WTC11 (cell line): Measurements from ENCODE around the gene CLK2. TPM values are rescaled to one million over a fixed set of nuclear protein-coding genes. Genes with fewer than 3 reads are reported as not detected.

Experiments
- ATAC-seq: fragments of 200-7000 bp; cut with Tn5 transposase; 2 replicates; pipeline ENCODE4 v1.10.0; 2021; ENCODE audit warnings: mild to moderate bottlenecking, moderate library complexity
- CTCF ChIA-PET: fragments of 300-600 bp; sonication (Branson Sonifier 250); formaldehyde crosslinking; loops from one replicate; lab custom pipeline; 2021; ENCODE audit warnings: antibody characterized with exemption; lab: Charles Lee
- POLR2A ChIA-PET: fragments of 350-600 bp; sonication (Branson Sonifier 250); formaldehyde crosslinking; loops from one replicate; lab custom pipeline; 2021; ENCODE audit warnings: antibody characterized with exemption; lab: Charles Lee
- DNase-seq: peaks from one replicate; pipeline ENCODE4 v3.0.0; 2021; ENCODE audit warnings: low spot score
- H3K27ac Mint-ChIP-seq: 2 replicates; pipeline ENCODE4 v1.8.0; 2021; ENCODE audit warnings: mixed read lengths
- H3K27me3 Mint-ChIP-seq: 2 replicates; pipeline ENCODE4 v1.8.0; 2021; ENCODE audit warnings: low read depth, mild to moderate bottlenecking, moderate library complexity, mixed read lengths
- H3K36me3 Mint-ChIP-seq: 2 replicates; pipeline ENCODE4 v1.8.0; 2021; ENCODE audit warnings: mixed read lengths
- H3K4me1 Mint-ChIP-seq: 2 replicates; pipeline ENCODE4 v1.8.0; 2022; ENCODE audit warnings: mixed read lengths
- H3K4me3 Mint-ChIP-seq: 2 replicates; pipeline ENCODE4 v1.8.0; 2021; ENCODE audit warnings: mild to moderate bottlenecking, moderate library complexity, mixed read lengths
- H3K9me3 Mint-ChIP-seq: 2 replicates; pipeline ENCODE4 v1.8.0; 2021; ENCODE audit warnings: mixed read lengths
- ATF2 ChIP-seq: sonication (generic); formaldehyde crosslinking; IDR thresholded peaks from 2 replicates; pipeline ENCODE4 v1.8.1; 2022; ENCODE audit warnings: low read depth, missing genetic modification reagents, borderline replicate concordance
- CTCF ChIP-seq: fragments of 200-600 bp; IDR thresholded peaks from 2 replicates; pipeline ENCODE4 v1.8.0; 2022; ENCODE audit warnings: antibody characterized with exemption
- E2F1 ChIP-seq: sonication (generic); formaldehyde crosslinking; IDR thresholded peaks from 2 replicates; pipeline ENCODE4 v1.8.0; 2022; ENCODE audit warnings: mild to moderate bottlenecking, missing genetic modification reagents
- ERG ChIP-seq: fragments of 250-450 bp; sonication (Bioruptor Pico); IDR thresholded peaks from 2 replicates; pipeline ENCODE4 v1.8.0; 2021; ENCODE audit warnings: mild to moderate bottlenecking
- FOXP1 ChIP-seq: sonication (generic); formaldehyde crosslinking; IDR thresholded peaks from 2 replicates; pipeline ENCODE4 v1.8.0; 2022; ENCODE audit warnings: missing genetic modification reagents, mild to moderate bottlenecking, moderate library complexity, borderline replicate concordance
- GABPB1 ChIP-seq: sonication (generic); formaldehyde crosslinking; IDR thresholded peaks from 2 replicates; pipeline ENCODE4 v1.8.1; 2023; ENCODE audit warnings: mild to moderate bottlenecking, missing genetic modification reagents
- NFATC4 ChIP-seq: fragments of 250-450 bp; sonication (Bioruptor Pico); IDR thresholded peaks from 2 replicates; pipeline ENCODE4 v1.9.0; 2021; ENCODE audit warnings: mild to moderate bottlenecking
- NFYB ChIP-seq: sonication (generic); formaldehyde crosslinking; conservative IDR thresholded peaks from 2 replicates; pipeline ENCODE4 v1.8.0; 2022; ENCODE audit warnings: low read depth, missing genetic modification reagents
- SMAD3 ChIP-seq: sonication (generic); formaldehyde crosslinking; IDR thresholded peaks from 2 replicates; pipeline ENCODE4 v1.8.0; 2022; ENCODE audit warnings: missing genetic modification reagents, mild to moderate bottlenecking, borderline replicate concordance
- SP1 ChIP-seq: sonication (generic); formaldehyde crosslinking; conservative IDR thresholded peaks from 2 replicates; pipeline ENCODE4 v1.8.1; 2022; ENCODE audit warnings: missing genetic modification reagents
- ZNF396 ChIP-seq: fragments of 250-450 bp; sonication (Bioruptor Pico); IDR thresholded peaks from 2 replicates; pipeline ENCODE4 v1.8.0; 2021; ENCODE audit warnings: mild to moderate bottlenecking, moderate library complexity, borderline replicate concordance
- ZNF423 ChIP-seq: fragments of 250-450 bp; sonication (Bioruptor Pico); IDR thresholded peaks from 2 replicates; pipeline ENCODE4 v2.1.2; 2022; ENCODE audit warnings: mild to moderate bottlenecking, moderate library complexity
- ZNF512 ChIP-seq: sonication (generic); formaldehyde crosslinking; IDR thresholded peaks from 2 replicates; pipeline ENCODE4 v1.8.1; 2022; ENCODE audit warnings: missing genetic modification reagents, borderline replicate concordance
- total RNA-seq: library from RNA; stranded (reverse); gene quantifications from 3 replicates; pipeline ENCODE4 v1.2.3, GENCODE V29; 2021
- TF ChIP-seq, protein P1 (sequence below): sonication (generic); formaldehyde crosslinking; IDR thresholded peaks from 2 replicates; pipeline ENCODE4 v1.8.1; 2023; ENCODE audit warnings: mild to moderate bottlenecking, missing genetic modification reagents
- TF ChIP-seq, protein P2 (sequence below): sonication (generic); formaldehyde crosslinking; conservative IDR thresholded peaks from 2 replicates; pipeline ENCODE4 v1.8.1; 2022; ENCODE audit warnings: mild to moderate bottlenecking, missing genetic modification reagents
- TF ChIP-seq, protein P3 (sequence below): sonication (generic); formaldehyde crosslinking; IDR thresholded peaks from 2 replicates; pipeline ENCODE4 v1.8.0; 2022; ENCODE audit warnings: mild to moderate bottlenecking, missing genetic modification reagents

The CLK2 gene
- total RNA-seq, 1 experiment from 2014 or later = 74.4 TPM

DNA sequence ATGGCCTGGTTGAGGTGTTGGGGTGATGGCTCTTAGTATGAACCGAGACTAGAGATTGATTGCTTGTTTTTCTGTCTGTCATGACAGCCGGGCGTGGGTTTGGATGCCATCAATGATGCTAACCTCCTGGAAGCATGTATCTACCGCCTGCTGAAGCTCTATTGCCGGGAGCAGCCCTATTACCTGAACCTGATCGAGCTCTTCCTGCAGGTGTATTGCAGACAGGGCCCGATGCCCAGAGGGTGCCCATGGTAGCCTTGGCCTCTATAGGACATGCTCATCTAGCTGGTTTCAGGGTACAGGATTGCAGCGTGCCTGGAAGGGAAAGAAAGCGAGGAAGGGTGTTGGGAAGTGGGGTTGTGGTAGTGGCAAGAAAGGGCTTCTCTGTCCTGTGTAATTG lies 44.8 kb upstream of the CLK2 start:
- DNase-seq = no peak
- Mint-ChIP-seq H3K4me3 (no peak overlapping the region), H3K27ac (no peak overlapping the region), H3K27me3 (peaks cover 6% of the 10 kb centered on the region), H3K36me3 (peaks cover 30% of the 10 kb centered on the region), H3K9me3 (no peaks in the 10 kb centered on the region), H3K4me1 (peaks cover 33% of the 10 kb centered on the region)
- ChIA-PET POLR2A (interaction anchor here (0.7 kb wide), 1 partner anchor 67 kb away, joined by 3 read pairs; no protein-coding TSS in a partner anchor), CTCF (interaction anchor here (0.8 to 2.1 kb wide), 3 partner anchors 40 to 68 kb away, joined by 3 to 13 read pairs (median 3); no protein-coding TSS in a partner anchor)
- no peak for TF ChIP-seq CTCF
- TF ChIP-seq FOXP1 (CRISPR knock-in tag) = no peak
- no peak for TF ChIP-seq E2F1 (CRISPR knock-in tag)
- TF ChIP-seq ZNF396 (CRISPR knock-in tag) = no peak
- TF ChIP-seq, protein P1, sequence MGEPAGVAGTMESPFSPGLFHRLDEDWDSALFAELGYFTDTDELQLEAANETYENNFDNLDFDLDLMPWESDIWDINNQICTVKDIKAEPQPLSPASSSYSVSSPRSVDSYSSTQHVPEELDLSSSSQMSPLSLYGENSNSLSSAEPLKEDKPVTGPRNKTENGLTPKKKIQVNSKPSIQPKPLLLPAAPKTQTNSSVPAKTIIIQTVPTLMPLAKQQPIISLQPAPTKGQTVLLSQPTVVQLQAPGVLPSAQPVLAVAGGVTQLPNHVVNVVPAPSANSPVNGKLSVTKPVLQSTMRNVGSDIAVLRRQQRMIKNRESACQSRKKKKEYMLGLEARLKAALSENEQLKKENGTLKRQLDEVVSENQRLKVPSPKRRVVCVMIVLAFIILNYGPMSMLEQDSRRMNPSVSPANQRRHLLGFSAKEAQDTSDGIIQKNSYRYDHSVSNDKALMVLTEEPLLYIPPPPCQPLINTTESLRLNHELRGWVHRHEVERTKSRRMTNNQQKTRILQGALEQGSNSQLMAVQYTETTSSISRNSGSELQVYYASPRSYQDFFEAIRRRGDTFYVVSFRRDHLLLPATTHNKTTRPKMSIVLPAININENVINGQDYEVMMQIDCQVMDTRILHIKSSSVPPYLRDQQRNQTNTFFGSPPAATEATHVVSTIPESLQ (CRISPR knock-in tag) = no peak
- TF ChIP-seq, protein P2, sequence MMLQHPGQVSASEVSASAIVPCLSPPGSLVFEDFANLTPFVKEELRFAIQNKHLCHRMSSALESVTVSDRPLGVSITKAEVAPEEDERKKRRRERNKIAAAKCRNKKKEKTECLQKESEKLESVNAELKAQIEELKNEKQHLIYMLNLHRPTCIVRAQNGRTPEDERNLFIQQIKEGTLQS = no peak
- no peak for ATAC-seq

DNA sequence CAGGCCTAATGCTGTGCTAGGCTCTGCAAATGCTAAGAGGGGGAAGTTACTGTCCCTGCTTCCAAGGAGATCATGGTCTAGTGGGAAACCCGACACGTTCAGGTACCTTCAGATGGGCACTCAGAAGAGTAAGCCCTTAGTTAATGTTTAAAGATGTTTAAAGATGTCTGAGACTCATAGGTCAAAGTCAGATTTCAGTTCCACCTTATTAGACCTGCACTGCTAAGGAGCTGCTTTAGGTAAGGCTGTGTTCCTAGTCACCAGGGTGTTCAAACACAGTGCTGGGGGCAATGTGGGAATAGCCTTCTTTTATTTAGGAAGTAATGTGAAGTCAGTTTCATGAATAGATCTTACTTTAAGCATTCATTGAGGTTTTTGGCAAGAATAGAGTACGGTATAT lies 43.6 kb upstream of the CLK2 start:
- H3K27ac Mint-ChIP-seq = no peak overlapping the region
- H3K36me3 Mint-ChIP-seq = peaks cover 39% of the 10 kb centered on the region
- peaks cover 26% of the 10 kb centered on the region for H3K4me1 Mint-ChIP-seq
- no peak for DNase-seq
- no peak overlapping the region for H3K4me3 Mint-ChIP-seq
- no peak for TF ChIP-seq ATF2 (CRISPR knock-in tag)
- TF ChIP-seq ERG (CRISPR knock-in tag) = no peak
- no peak for TF ChIP-seq SMAD3 (CRISPR knock-in tag)
- no peaks in the 10 kb centered on the region for H3K9me3 Mint-ChIP-seq
- ChIA-PET POLR2A (no interaction called here), CTCF (interaction anchor here (1.2 to 2.1 kb wide), 2 partner anchors 39 to 67 kb away, joined by 3 to 13 read pairs; no protein-coding TSS in a partner anchor)
- no peaks in the 10 kb centered on the region for H3K27me3 Mint-ChIP-seq
- ATAC-seq = no peak

DNA sequence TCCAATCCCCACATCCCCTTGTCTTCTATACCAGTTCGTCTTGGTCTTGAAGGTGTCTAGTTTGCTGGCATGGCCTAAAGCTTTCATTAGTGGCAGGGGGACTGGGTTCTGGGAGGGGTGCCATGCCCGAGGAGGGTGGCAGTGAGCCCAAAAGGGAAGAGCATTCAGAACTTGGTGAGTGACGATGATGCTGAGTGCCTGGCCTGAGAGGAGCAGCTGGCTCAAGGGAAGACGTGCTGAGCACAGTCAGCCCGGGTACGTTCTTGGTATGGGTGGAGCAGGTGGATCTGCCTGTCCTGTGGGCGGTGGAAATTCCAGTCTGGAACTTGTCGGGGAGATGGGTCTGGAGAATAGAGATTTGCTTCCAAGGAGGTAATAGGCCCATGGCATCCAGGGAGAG lies 40.0 kb upstream of the CLK2 start:
- DNase-seq (no peak), ATAC-seq (no peak)
- TF ChIP-seq, protein P3, sequence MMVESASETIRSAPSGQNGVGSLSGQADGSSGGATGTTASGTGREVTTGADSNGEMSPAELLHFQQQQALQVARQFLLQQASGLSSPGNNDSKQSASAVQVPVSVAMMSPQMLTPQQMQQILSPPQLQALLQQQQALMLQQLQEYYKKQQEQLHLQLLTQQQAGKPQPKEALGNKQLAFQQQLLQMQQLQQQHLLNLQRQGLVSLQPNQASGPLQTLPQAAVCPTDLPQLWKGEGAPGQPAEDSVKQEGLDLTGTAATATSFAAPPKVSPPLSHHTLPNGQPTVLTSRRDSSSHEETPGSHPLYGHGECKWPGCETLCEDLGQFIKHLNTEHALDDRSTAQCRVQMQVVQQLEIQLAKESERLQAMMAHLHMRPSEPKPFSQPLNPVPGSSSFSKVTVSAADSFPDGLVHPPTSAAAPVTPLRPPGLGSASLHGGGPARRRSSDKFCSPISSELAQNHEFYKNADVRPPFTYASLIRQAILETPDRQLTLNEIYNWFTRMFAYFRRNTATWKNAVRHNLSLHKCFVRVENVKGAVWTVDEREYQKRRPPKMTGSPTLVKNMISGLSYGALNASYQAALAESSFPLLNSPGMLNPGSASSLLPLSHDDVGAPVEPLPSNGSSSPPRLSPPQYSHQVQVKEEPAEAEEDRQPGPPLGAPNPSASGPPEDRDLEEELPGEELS = no peak
- TF ChIP-seq GABPB1 (no peak), NFYB (CRISPR knock-in tag) (no peak), ZNF423 (no peak), SP1 (CRISPR knock-in tag) (no peak), ZNF512 (no peak), NFATC4 (no peak)
- H3K27ac Mint-ChIP-seq = no peak overlapping the region
- peaks cover 47% of the 10 kb centered on the region for H3K36me3 Mint-ChIP-seq
- H3K9me3 Mint-ChIP-seq = no peaks in the 10 kb centered on the region
- no peak overlapping the region for H3K4me3 Mint-ChIP-seq
- H3K4me1 Mint-ChIP-seq = peaks cover 17% of the 10 kb centered on the region
- ChIA-PET POLR2A (no interaction called here), CTCF (interaction anchor here (1.1 to 1.9 kb wide), 2 partner anchors 46 to 63 kb away, joined by 3 to 9 read pairs; no protein-coding TSS in a partner anchor)
- H3K27me3 Mint-ChIP-seq = no peaks in the 10 kb centered on the region
